NT2/D1 (cell line): ENCODE data around the gene LMX1B.

Experiments used
- YY1 ChIP-seq: IDR thresholded peaks from 2 replicates; pipeline ENCODE4 v1.6.1; 2011; ENCODE audit not compliant: insufficient read length, insufficient read depth
- ZNF274 ChIP-seq: IDR thresholded peaks from 2 replicates; pipeline ENCODE4 v1.6.1; 2011; ENCODE audit warnings: mild to moderate bottlenecking, low read depth, low read length

- TF ChIP-seq ZNF274 (no peak), YY1 (no peak)
Measured at GRCh38 chr9:126615245-126615790, 1.6 kb downstream of the LMX1B start.
